Thyroid gland (tissue), 4 donors: ENCODE data around the gene GGA3. TPM values are rescaled to one million over a fixed set of nuclear protein-coding genes. Genes with fewer than 3 reads are reported as not detected.

Experiments
- DNase-seq, 2 donors: peaks; one replicate each; pipeline ENCODE4 v3.0.0-alpha.2; 2019
- H3K27ac ChIP-seq, 3 donors: fragments of 200-600 bp; sonication (generic); 1 replicate in 2 of 3; 2 replicates in 1 of 3; pipeline ENCODE4 v1.5.1; 2016 to 2019; ENCODE audit warnings: mild to moderate bottlenecking in 1 of 3, moderate library complexity in 1 of 3
- H3K27me3 ChIP-seq: fragments of 200-600 bp; sonication (generic); one replicate; pipeline ENCODE4 v1.5.1; 2019
- H3K36me3 ChIP-seq, 2 donors: fragments of 200-600 bp; sonication (generic); one replicate each; pipeline ENCODE4 v1.5.1; 2016 to 2019
- H3K4me1 ChIP-seq, 2 donors: fragments of 200-600 bp; sonication (generic); one replicate each; pipeline ENCODE4 v1.5.1; 2017 to 2019
- H3K4me3 ChIP-seq, 3 donors: fragments of 200-600 bp; sonication (generic); replicated peaks in 1 of 3; 1 replicate in 2 of 3; 2 replicates in 1 of 3; pipeline ENCODE4 v1.5.1; 2016; ENCODE audit warnings: mild to moderate bottlenecking in 1 of 3
- H3K9me3 ChIP-seq: fragments of 200-600 bp; sonication (generic); one replicate; pipeline ENCODE4 v1.5.1; 2017
- POLR2A ChIP-seq, 2 donors: fragments of 450-650 bp; IDR thresholded peaks; one replicate each; pipeline ENCODE4 v1.6.1; 2017; ENCODE audit warnings: antibody characterized with exemption in 2 of 2, mild to moderate bottlenecking in 2 of 2, moderate library complexity in 1 of 2
- WGBS, 2 donors: methylation state at CpG; one replicate each; pipeline ENCODE4 v1.1.5; 2017; 5-methylcytosine and 5-hydroxymethylcytosine counted together
- intact Hi-C: fragments of 100-400 bp; cut with DNase I; formaldehyde crosslinking; loops from one replicate; pipeline ENCODE4 v1.15.1; 2023
- total RNA-seq, 4 donors: library from RNA; depleted of rRNA; stranded (reverse); fragments of >200 nt; gene quantifications; one replicate each; pipeline ENCODE4 v1.2.3, GENCODE V29; 2016
- TF ChIP-seq, protein P1 (sequence below), 6 experiments: fragments of 200-600 bp in 3 of 6; fragments of 450-650 bp in 3 of 6; sonication (generic) in 3 of 6; IDR thresholded peaks; one replicate each; pipeline ENCODE4 v1.5.1; 2016 to 2019; ENCODE audit warnings: antibody characterized with exemption in 6 of 6, mild to moderate bottlenecking in 2 of 6, inconsistent platforms in 1 of 6, moderate library complexity in 1 of 6

GGA3 gene
- total RNA-seq, 4 donors from 2014 or later: 22.5 to 38.4 (median 24.1) TPM

DNA sequence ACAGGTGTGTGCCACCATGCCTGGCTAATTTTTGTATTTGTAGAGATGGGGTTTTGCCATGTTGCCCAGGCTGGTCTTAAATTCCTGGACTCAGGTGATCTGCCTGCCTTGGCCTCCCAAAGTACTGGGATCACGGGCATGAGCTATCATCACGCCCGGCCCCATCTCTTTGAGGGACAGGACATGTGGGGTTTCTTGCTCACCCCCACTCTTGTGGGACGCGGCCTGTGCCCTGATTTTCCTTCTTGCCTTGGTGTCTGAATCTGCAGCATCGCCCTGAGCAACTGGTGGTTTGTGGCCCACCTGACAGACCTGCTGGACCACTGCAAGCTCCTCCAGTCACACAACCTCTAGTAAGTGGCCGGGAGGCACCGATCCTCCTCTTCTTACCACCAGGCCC lies 30.3 kb downstream of the GGA3 start:
- TF ChIP-seq, protein P1, sequence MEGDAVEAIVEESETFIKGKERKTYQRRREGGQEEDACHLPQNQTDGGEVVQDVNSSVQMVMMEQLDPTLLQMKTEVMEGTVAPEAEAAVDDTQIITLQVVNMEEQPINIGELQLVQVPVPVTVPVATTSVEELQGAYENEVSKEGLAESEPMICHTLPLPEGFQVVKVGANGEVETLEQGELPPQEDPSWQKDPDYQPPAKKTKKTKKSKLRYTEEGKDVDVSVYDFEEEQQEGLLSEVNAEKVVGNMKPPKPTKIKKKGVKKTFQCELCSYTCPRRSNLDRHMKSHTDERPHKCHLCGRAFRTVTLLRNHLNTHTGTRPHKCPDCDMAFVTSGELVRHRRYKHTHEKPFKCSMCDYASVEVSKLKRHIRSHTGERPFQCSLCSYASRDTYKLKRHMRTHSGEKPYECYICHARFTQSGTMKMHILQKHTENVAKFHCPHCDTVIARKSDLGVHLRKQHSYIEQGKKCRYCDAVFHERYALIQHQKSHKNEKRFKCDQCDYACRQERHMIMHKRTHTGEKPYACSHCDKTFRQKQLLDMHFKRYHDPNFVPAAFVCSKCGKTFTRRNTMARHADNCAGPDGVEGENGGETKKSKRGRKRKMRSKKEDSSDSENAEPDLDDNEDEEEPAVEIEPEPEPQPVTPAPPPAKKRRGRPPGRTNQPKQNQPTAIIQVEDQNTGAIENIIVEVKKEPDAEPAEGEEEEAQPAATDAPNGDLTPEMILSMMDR (IDR thresholded peaks at IDR 0.05): no peak

DNA sequence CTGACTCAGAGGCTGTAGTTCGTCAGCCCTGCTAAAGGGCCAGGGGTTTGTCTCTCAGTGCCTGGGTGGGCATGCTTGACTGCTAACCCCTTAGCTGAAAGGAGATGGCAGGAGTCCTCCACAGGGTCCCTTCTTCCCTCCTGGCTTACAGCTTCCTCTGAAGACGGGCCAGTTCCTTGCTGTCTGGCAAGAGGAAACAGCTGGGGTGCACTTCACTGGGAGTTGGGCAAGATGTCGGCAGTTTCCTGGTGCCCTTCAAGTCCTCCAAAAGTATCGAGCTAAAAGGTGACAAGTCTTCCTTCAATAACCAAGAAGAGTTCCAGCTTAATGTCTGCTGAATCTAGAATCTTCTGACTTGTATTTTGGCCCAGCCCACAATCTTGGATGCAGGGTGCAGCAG lies 32.6 kb downstream of the GGA3 start:
- 84 to 90% methylated on average over 4 of the region's 4 CpGs for WGBS, 2 donors
- Histone ChIP-seq H3K4me3 (no peak overlapping the region), H3K27ac (no peak overlapping the region), H3K9me3 (no peaks in the 10 kb centered on the region), H3K36me3 (peaks cover 51 to 55% of the 10 kb centered on the region in 2 donors), H3K4me1 (no peaks in the 10 kb centered on the region), H3K27me3 (no peaks in the 10 kb centered on the region)
- intact Hi-C loops: no loop called here
- TF ChIP-seq, protein P1 (IDR thresholded peaks at IDR 0.05): no peak
- no peak for TF ChIP-seq POLR2A (IDR thresholded peaks at IDR 0.05)
- no peak for DNase-seq

More for the DNA sequence above, 30.3 kb downstream of the GGA3 start:
- H3K9me3 ChIP-seq: no peaks in the 10 kb centered on the region
- no peaks in the 10 kb centered on the region for H3K27me3 ChIP-seq
- H3K4me3 ChIP-seq: no peak overlapping the region
- H3K4me1 ChIP-seq: no peaks in the 10 kb centered on the region
- no peak overlapping the region for H3K27ac ChIP-seq
- peaks cover 56 to 57% of the 10 kb centered on the region in 2 donors for H3K36me3 ChIP-seq
- 93 to 98% methylated on average over 7 to 8 of the region's 8 CpGs for WGBS, 2 donors
- intact Hi-C loops: no loop called here
- no peak for DNase-seq

DNA sequence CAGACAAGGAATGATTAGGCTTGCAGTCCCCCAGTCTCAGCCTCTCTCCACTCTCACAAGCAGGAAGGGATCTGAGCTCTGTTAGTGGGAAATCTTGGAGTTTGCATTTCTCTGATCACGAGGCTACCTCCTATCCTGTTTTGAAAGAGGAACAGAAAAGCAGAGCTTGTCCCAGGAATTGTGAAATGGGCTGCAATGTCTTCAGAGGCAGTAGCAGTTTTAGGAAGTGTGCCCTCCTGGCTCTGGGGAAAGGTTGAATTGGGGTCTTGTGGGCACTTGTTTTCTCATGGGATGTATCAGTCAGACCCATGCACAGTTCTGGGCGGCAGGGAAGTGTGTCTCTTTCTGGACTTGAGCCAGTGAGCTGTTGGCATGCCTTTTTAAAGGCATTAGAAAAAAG lies 33.1 kb downstream of the GGA3 start:
- Histone ChIP-seq H3K9me3 (no peaks in the 10 kb centered on the region), H3K4me3 (no peak overlapping the region), H3K27ac (no peak overlapping the region), H3K4me1 (no peaks in the 10 kb centered on the region), H3K27me3 (no peaks in the 10 kb centered on the region), H3K36me3 (peaks cover 51 to 55% of the 10 kb centered on the region in 2 donors)
- TF ChIP-seq POLR2A (IDR thresholded peaks at IDR 0.05): no peak
- TF ChIP-seq, protein P1 (IDR thresholded peaks at IDR 0.05): no peak
- no peak for DNase-seq
- 59 to 74% methylated on average over 2 of the region's 2 CpGs for WGBS, 2 donors
- intact Hi-C loops: no loop called here

DNA sequence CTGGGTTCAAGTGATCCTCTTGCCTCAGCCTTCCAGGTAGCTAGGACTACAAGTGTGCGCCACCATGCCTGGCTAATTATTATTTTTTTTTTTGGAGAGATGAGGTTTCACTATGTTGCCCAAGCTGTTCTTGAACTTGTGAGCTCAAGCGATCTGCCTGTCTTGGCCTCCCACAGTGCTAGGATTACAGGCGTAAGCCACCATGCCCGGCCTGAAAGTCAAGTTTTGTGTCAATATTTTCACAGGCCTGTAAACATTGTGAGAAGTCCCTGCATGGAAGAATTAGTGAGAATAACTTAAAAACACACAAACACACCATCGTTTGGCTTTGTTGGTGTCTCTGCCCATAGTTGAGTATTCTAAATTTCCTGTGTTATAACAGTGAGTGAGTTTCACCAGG lies 33.7 kb downstream of the GGA3 start:
- intact Hi-C loops: no loop called here
- no peak for TF ChIP-seq POLR2A (IDR thresholded peaks at IDR 0.05)
- TF ChIP-seq, protein P1 (IDR thresholded peaks at IDR 0.05): no peak
- Histone ChIP-seq H3K27ac (no peak overlapping the region), H3K4me3 (no peak overlapping the region), H3K4me1 (no peaks in the 10 kb centered on the region), H3K27me3 (no peaks in the 10 kb centered on the region), H3K9me3 (no peaks in the 10 kb centered on the region), H3K36me3 (peaks cover 46 to 51% of the 10 kb centered on the region in 2 donors)
- WGBS, 2 donors: 81 to 93% methylated on average over 5 of the region's 5 CpGs
- DNase-seq: no peak

DNA sequence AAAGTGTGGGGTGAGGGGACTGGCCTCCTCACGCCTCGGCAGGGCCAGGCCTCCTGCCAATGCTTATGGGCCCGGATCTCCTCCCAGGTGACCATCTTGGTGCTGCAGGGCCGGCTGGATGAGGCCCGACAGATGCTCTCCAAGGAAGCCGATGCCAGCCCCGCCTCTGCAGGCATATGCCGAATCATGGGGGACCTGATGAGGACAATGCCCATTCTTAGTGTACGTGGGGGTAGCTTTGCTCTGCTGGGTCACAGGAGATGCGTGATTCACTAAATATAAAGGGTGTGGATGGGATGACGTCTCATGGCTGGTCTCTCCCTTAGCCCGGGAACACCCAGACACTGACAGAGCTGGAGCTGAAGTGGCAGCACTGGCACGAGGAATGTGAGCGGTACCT lies 36.4 kb downstream of the GGA3 start:
- Histone ChIP-seq H3K4me1 (no peaks in the 10 kb centered on the region), H3K27ac (no peak overlapping the region), H3K27me3 (no peaks in the 10 kb centered on the region), H3K9me3 (no peaks in the 10 kb centered on the region), H3K36me3 (peaks cover 27 to 32% of the 10 kb centered on the region in 2 donors), H3K4me3 (no peak overlapping the region)
- TF ChIP-seq, protein P1 (IDR thresholded peaks at IDR 0.05): no peak
- no peak for TF ChIP-seq POLR2A (IDR thresholded peaks at IDR 0.05)
- no peak for DNase-seq
- intact Hi-C loops: no loop called here
- 83 to 84% methylated on average over 11 to 14 of the region's 14 CpGs for WGBS, 2 donors
